ENCODE data around the gene TMEM8B.
"Not testable (repeated sequence)": the region's sequence is repeated elsewhere in the genome, so short reads cannot be mapped to it uniquely, and the experiment has no call there.

Gene TMEM8B

GRCh38 chr9:35869621-35870216 lies 40.7 kb downstream of the TMEM8B start:
- no peak for DNase-seq

GRCh38 chr9:35870351-35870923 lies 41.4 kb downstream of the TMEM8B start, which contains the start of gene OR13J1:
TSS of gene OR13J1 (minus strand) at chr9:35870401. CDS start at chr9:35870401, 0 bp downstream.
- DNase-seq = no peak

DNA sequence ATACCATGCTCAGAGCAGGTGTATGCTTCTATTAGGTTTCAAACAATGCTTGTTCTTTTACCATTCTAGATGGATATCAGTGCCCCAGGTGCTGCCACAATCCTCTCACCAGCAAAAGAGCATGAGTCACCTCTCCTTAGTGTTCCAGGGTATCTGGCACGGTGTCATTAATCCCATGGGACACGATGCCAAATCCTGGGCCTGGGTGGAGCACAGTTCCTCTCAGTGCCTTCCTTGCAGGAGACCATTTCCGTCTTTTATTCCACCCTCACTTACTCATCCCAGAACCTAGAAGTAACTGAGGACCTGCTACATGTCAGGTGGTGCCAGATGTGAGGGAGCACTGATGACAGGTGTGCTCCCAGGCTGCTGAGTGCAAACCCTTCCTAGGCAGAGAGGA lies 42.5 kb downstream of the TMEM8B start:
- DNase-seq = no peak

GRCh38 chr9:35872505-35872904 lies 43.5 kb downstream of the TMEM8B start:
- no peak for DNase-seq

DNA sequence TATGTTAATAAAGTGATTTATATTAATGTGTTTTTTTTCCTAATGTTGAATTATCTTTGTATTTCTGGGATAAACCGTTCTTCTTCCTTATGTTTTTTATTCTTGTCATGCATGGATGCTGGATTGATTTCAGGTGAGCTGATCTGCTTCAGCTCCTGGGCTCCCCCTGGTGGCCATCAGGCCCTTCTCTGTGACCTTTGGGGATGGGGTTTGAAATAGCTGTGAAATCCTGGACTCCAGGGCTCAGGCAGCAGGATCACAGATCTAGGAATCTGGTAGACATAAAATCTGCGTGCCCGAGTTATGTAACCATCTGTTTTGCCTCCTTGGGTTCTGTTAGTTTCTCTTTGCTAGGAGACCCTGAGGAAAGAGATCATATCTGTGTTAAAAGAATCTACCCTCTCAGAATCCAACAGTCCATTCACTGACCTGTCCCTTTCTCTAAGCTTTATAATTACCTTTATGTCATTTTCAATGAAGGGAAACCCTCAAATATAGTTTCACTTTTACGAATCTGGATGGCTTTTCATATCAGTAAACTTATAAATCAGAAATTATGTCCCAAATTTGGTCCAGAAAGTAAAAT lies 53.3 kb downstream of the TMEM8B start:
- peak; percentile 56 to 75 (median 69) for DNase-seq

DNA sequence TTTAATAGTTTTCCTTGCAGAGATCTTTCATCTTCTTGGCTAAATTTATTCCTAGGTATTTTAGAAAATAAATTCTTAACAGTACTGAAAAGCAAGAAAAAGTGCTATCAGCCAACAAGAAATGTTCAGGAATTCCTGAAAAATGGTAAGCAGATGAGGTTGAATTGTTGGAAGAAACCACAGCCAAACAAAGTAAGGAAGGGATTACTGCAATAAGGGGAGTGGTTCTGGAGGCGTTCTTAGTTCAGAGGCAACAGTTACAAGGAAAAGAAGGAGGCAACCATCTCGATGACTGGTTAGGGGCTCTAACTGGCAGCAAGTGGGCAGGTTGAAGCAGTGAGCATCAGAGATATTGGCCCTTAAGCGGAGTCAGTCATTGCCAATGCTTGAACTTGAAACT lies 54.0 kb downstream of the TMEM8B start:
- DNase-seq = no peak

DNA sequence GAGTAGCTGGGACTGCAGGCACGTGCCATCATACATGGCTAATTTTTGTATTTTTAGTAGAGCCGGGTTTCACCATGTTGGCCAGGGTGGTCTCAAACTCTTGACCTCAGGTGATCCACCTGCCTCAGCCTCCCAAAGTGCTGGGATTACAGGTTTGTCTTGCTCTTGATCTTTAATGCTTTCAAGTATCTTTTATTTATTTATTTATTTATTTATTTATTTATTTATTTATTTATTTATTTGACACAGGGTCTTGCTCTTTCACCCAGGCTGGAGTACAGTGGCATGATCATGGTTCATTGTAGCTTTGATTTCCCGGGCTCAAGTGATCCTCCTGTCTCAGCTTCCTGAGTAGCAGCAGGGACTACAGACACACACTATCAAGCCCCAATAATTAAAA lies 55.9 kb downstream of the TMEM8B start:
- DNase-seq = not testable (repeated sequence)

- no peak for DNase-seq
Measured at GRCh38 chr9:35891646-35892045, 62.6 kb downstream of the TMEM8B start.

DNA sequence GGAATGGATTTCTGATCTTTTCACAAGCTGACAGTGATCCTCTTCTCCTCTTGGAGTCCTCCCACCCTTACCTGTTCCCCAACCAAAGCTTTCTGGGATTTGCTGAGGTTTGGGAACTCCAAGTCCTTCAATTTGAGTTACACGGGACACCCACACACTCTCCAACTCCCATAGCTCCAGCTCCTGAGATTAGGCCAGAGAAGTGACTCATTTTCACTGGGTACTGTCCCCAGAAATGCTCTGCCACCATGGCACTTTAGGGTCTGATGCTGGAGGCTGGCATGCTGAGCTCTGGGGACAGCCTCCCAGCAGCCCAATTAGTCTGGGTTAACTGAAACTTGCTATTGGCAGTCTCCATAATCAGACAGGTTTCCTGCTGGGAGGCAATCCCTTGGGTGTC lies 63.0 kb downstream of the TMEM8B start:
- no peak for DNase-seq

- DNase-seq = no peak
Measured at GRCh38 chr9:35896570-35896969, 67.5 kb downstream of the TMEM8B start.

GRCh38 chr9:35897376-35898099 lies 68.5 kb downstream of the TMEM8B start:
- DNase-seq = not testable (repeated sequence)

- DNase-seq = no peak
Measured at GRCh38 chr9:35898337-35898736, 69.3 kb downstream of the TMEM8B start.

DNA sequence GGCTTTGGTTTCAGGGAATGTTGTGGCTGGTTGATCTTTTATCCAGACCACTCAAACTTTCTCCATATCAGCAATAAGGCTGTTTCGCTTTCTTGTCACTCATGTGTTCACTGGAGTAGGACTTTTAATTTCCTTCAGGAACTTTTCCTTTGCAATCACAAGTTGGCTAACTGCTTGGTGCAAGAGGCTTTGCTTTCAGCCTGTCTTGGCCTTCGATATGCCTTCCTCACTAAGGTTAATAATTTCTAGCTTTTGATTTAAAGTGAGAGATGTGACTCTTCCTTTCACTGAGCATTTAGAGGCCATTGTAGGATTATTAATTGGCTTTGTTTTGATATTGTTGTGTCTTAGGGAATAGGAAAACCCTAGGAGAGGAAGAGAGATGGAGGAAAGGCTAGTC lies 70.0 kb downstream of the TMEM8B start:
- DNase-seq = no peak

- peak in 2 of 5 experiments; percentile 3 to 69 for DNase-seq
Measured at GRCh38 chr9:35903049-35903448, 74.0 kb downstream of the TMEM8B start.

GRCh38 chr9:35904338-35904737 lies 75.3 kb downstream of the TMEM8B start:
- no peak for DNase-seq

GRCh38 chr9:35905051-35905781 lies 76.2 kb downstream of the TMEM8B start:
- DNase-seq = no peak

DNA sequence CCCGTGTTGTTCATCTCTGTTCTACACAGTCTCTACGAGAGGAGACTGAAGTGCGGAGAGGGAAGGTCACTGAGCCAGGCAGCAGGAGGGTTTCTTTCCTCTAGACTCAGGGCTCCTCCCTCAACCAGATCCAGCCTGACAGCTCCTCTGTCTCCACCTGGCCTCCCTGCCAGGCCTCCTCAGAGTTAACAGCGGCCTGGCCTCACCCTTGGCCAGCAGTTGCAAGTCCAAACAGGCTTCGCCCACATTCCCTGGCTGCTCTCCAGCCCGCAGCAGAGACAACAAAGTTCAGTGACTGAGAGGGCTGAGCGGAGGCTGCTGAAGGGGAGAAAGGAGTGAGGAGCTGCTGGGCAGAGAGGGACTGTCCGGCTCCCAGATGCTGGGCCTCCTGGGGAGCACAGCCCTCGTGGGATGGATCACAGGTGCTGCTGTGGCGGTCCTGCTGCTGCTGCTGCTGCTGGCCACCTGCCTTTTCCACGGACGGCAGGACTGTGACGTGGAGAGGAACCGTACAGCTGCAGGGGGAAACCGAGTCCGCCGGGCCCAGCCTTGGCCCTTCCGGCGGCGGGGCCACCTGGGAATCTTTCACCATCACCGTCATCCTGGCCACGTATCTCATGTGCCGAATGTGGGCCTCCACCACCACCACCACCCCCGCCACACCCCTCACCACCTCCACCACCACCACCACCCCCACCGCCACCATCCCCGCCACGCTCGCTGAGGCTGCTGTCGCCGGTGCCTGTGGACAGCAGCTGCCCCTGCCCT lies 77.1 kb downstream of the TMEM8B start, which contains the start of gene HRCT1:
TSS of gene HRCT1 (plus strand) at position 291 of the 768 bp plus-strand sequence. CDS start at position 377, 86 bp downstream.
- DNase-seq = no peak

DNA sequence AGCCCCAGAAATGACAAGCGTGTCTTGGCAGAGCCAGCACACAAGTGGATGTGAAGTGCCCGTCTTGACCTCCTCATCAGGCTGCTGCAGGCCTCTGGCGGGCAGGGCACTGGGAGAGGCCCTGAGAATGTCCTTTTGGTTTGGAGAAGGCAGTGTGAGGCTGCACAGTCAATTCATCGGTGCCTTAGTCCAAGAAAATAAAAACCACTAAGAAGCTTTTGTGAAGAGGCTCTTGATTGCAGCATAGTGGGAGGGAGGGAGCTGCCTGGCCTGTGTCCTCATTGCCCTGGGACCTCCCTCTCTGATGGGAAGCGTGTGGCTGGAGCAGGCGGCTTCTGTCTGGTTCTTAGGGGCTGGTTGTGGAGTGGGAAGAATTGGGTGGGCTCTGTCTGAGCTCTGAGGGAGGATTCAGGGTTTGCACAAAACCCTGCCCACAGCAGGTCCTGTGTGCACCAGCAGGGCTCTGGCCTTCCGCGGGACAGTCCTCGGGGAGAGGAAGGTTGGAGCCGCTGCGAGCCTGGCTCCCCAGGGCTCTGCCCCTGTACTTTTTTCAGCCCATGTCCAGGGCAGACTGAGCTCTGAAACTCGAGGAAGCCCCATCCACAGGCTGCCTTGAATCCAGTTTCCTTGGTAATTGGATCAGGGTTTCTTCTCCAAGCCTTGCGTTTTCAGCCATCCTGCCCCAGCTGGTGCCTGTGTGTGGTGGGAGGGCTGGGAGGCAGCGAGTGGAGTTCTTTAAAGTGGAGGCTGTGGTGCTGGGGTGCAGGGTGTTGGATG lies 78.1 kb downstream of the TMEM8B start:
- DNase-seq = no peak

DNA sequence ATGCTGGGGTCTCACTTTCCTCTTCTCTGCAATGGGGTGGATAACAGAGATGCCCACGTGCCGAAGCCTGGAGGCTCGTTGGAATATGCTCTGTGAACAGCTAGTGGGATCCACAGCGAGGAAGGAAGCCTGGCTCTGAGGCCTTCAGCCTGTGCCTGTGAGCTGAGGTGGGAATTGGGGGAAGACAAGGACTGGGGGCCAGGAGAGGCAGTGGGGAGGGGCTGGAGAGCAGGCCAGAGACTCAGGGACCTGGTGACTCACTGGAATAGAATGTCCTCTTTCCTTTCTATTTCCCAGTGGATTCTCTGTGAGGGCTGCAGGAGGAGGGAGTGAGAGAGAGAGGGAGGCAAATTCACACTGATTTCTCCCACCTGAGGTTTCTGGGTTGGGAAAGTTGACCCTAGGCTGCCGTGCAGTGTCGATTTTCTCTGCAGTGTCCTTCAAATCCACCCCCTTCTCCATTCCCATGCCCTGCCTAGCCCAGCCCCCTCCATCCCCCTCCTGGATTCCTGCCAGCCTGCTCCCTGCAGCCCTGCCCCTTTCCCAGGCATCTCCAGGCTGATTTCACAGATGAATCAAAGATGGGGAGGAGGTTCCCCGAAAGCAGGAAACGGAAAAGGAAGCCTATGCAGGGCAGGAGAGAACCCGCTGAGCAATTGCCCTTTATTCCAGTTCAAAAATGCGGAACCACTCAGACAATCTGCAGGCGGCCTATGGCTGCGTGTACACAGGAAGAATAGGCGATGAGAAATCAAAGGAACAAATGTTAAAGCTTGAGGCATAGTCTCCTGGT lies 78.9 kb downstream of the TMEM8B start:
- no peak for DNase-seq

GRCh38 chr9:35908504-35909125 lies 79.6 kb downstream of the TMEM8B start:
- DNase-seq = no peak

All from T-helper 2 cell (primary cell).